ENCODE measurements around the gene GUCY1A1. TPM values are rescaled to one million over a fixed set of nuclear protein-coding genes. Genes with fewer than 3 reads are reported as not detected.
A peak's percentile ranks its signal among the peaks of the same experiment; 100 is the strongest.

GUCY1A1 gene
- total RNA-seq, 1 experiment from 2014 or later: 0.17 TPM

- no peaks in the 10 kb centered on the region for H3K79me2 ChIP-seq (ENCODE audit: low read depth)
- intact Hi-C loops (cut with micrococcal nuclease; ENCODE audit: unreplicated experiment): no loop called here
- CTCF ChIA-PET: no interaction called here
These were observed 9.8 kb downstream of the GUCY1A1 start for GRCh38 chr4:155676430-155676825.

GRCh38 chr4:155678011-155678410 is 11.4 kb downstream of the GUCY1A1 start:
- Histone ChIP-seq H4K20me1 (ENCODE audit: insufficient read depth) (no peaks in the 10 kb centered on the region), H3K36me3 (ENCODE audit: low read depth) (no peaks in the 10 kb centered on the region), H3K27me3 (ENCODE audit: insufficient read depth, low read depth) (no peaks in the 10 kb centered on the region), H3K9me2 (ENCODE audit: insufficient read depth) (no peaks in the 10 kb centered on the region), H3F3A (ENCODE audit: insufficient read depth, low read depth) (no peaks in the 10 kb centered on the region), H3K4me2 (no peak overlapping the region), H2AFZ (no peak overlapping the region), H3K79me2 (ENCODE audit: low read depth) (no peaks in the 10 kb centered on the region), H3K4me1 (replicated peaks; ENCODE audit: insufficient read depth) (no peaks in the 10 kb centered on the region), H3K9me3 (ENCODE audit: insufficient read depth, low read depth) (no peaks in the 10 kb centered on the region), H3K4me3 (no peak overlapping the region), H3K27ac (no peak overlapping the region)
- TF ChIP-seq CTCF (conservative IDR thresholded peaks at IDR 0.05): no peak
- no peak for TF ChIP-seq EZH2 (IDR thresholded peaks at IDR 0.05; ENCODE audit: low read depth)
- DNase-seq: no peak
- ChIA-PET CTCF (no interaction called here), POLR2A (ENCODE audit: unreplicated experiment) (no interaction called here)
- intact Hi-C loops (cut with micrococcal nuclease; ENCODE audit: unreplicated experiment): no loop called here
- no TSS peak for BruUV-seq (replicated peaks)

More at GRCh38 chr4:155676430-155676825, 9.8 kb downstream of the GUCY1A1 start:
- Histone ChIP-seq H2AFZ (no peak overlapping the region), H3K36me3 (ENCODE audit: low read depth) (no peaks in the 10 kb centered on the region), H3K4me1 (replicated peaks; ENCODE audit: insufficient read depth) (no peaks in the 10 kb centered on the region), H3K4me3 (no peak overlapping the region), H3K4me2 (no peak overlapping the region), H3K27ac (no peak overlapping the region), H4K20me1 (ENCODE audit: insufficient read depth) (no peaks in the 10 kb centered on the region), H3F3A (ENCODE audit: insufficient read depth, low read depth) (no peaks in the 10 kb centered on the region), H3K9me3 (ENCODE audit: insufficient read depth, low read depth) (no peaks in the 10 kb centered on the region), H3K27me3 (ENCODE audit: insufficient read depth, low read depth) (no peaks in the 10 kb centered on the region), H3K9me2 (ENCODE audit: insufficient read depth) (no peaks in the 10 kb centered on the region)
- DNase-seq: no peak
- POLR2A ChIA-PET (ENCODE audit: unreplicated experiment): no interaction called here
- TF ChIP-seq CTCF (conservative IDR thresholded peaks at IDR 0.05): no peak
- TF ChIP-seq EZH2 (IDR thresholded peaks at IDR 0.05; ENCODE audit: low read depth): no peak
- BruUV-seq (replicated peaks): no TSS peak

DNA sequence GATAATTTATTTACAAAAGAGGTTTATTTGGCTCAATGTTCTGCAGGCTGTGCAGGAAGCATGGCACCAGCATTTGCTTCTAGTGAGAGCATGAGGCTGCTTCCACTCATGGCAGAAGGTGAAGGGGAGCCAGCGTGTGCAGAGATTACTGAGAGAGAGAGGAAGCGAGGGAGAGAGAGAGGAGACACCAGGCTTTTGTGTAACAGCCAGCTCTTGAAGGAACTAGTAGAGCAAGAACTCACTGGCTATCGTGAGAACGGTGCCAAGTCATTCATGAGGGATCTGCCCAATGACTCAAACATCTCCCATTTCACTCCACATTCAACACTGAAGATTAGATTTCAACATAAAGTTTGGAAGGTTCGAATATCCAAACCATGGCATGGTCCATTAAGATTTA is 12.7 kb downstream of the GUCY1A1 start:
- ChIA-PET POLR2A (ENCODE audit: unreplicated experiment) (no interaction called here), CTCF (no interaction called here)
- no peaks in the 10 kb centered on the region for H3K4me1 ChIP-seq (replicated peaks; ENCODE audit: insufficient read depth)
- no peaks in the 10 kb centered on the region for H3K9me2 ChIP-seq (ENCODE audit: insufficient read depth)
- no peak overlapping the region for H3K4me2 ChIP-seq
- TF ChIP-seq EZH2 (IDR thresholded peaks at IDR 0.05; ENCODE audit: low read depth) (no peak), CTCF (conservative IDR thresholded peaks at IDR 0.05) (no peak)
- H3F3A ChIP-seq (ENCODE audit: insufficient read depth, low read depth): no peaks in the 10 kb centered on the region
- H3K27ac ChIP-seq: no peak overlapping the region
- no peaks in the 10 kb centered on the region for H3K36me3 ChIP-seq (ENCODE audit: low read depth)
- H3K9me3 ChIP-seq (ENCODE audit: insufficient read depth, low read depth): no peaks in the 10 kb centered on the region
- DNase-seq: peak in 1 of 2 experiments; percentile 17
- no TSS peak for BruUV-seq (replicated peaks)
- H3K79me2 ChIP-seq (ENCODE audit: low read depth): no peaks in the 10 kb centered on the region
- no peaks in the 10 kb centered on the region for H4K20me1 ChIP-seq (ENCODE audit: insufficient read depth)
- intact Hi-C loops (cut with micrococcal nuclease; ENCODE audit: unreplicated experiment): no loop called here
- H3K27me3 ChIP-seq (ENCODE audit: insufficient read depth, low read depth): no peaks in the 10 kb centered on the region
- no peak overlapping the region for H3K4me3 ChIP-seq
- H2AFZ ChIP-seq: no peak overlapping the region
